ENCODE data around the gene ST8SIA2. TPM values are rescaled to one million over a fixed set of nuclear protein-coding genes. Genes with fewer than 3 reads are reported as not detected.

The ST8SIA2 gene
- total and polyA plus RNA-seq, 10 of the 15 experiments (the other 5 are each of a cell fraction or from before 2014, with no cell fraction given), result not detected

- 0% methylated on average over 4 of the region's 4 CpGs for WGBS (ENCODE audit: insufficient coverage, insufficient replicate concordance, low lambda C conversion rate, missing lambda C conversion rate)
- Histone ChIP-seq H3K4me3 (no peak overlapping the region), H3K27me3 (replicated peaks in 1 of 2; ENCODE audit: control insufficient read depth in 2 of 2, insufficient read depth in 2 of 2, low read length in 1 of 2) (no peaks in the 10 kb centered on the region; a peak in 1 of 4 replicates), H4K20me1 (ENCODE audit: control insufficient read depth, insufficient read depth) (no peaks in the 10 kb centered on the region), H3K4me2 (ENCODE audit: control insufficient read depth, insufficient read depth) (no peak overlapping the region), H3K79me2 (ENCODE audit: control insufficient read depth, insufficient read depth, low read length) (no peaks in the 10 kb centered on the region), H3K4me1 (ENCODE audit: control insufficient read depth, insufficient read depth, low read length) (no peaks in the 10 kb centered on the region), H3K36me3 (ENCODE audit: control insufficient read depth in 2 of 2, insufficient read depth in 2 of 2, low read length in 1 of 2) (no peaks in the 10 kb centered on the region), H3K27ac (ENCODE audit: control insufficient read depth, insufficient read depth) (no peak overlapping the region), H2AFZ (ENCODE audit: control insufficient read depth, low read depth, low read length) (no peak overlapping the region), H3K9me3 (replicated peaks; ENCODE audit: control insufficient read depth, insufficient read depth, low read length) (no peaks in the 10 kb centered on the region), H3K9ac (ENCODE audit: control insufficient read depth, insufficient read depth, low read length) (no peak overlapping the region)
- DNase-seq (ENCODE audit: low read depth, low spot score), result no peak
- FAIRE-seq, result no peak
- CTCF ChIA-PET, result interaction anchor here (0.8 kb wide), 1 partner anchor 42 kb away, joined by 3 read pairs; no protein-coding TSS in a partner anchor
- POLR2A ChIA-PET, result no interaction called here
- BruUV-seq (replicated peaks), result no TSS peak
- TF ChIP-seq RELA (IDR thresholded peaks at IDR 0.05; ENCODE audit: borderline replicate concordance, partially characterized antibody), result no peak
- intact Hi-C loops (cut with micrococcal nuclease; ENCODE audit: unreplicated experiment), result no loop called here
- RAD21 ChIA-PET (ENCODE audit: unreplicated experiment), result no interaction called here
- SMC1A ChIA-PET (ENCODE audit: uncharacterized antibody, unreplicated experiment), result no interaction called here
- in situ Hi-C loops (cut with MboI), result no loop called here
- no peak for ATAC-seq
These were observed 110.2 kb downstream of the ST8SIA2 start for GRCh38 chr15:92503889-92504288.

- no peak overlapping the region for H3K4me3 ChIP-seq
- H3K36me3 ChIP-seq (ENCODE audit: control insufficient read depth in 2 of 2, insufficient read depth in 2 of 2, low read length in 1 of 2), result no peaks in the 10 kb centered on the region
- TF ChIP-seq RELB (IDR thresholded peaks at IDR 0.05; ENCODE audit: low read depth), result no peak
- no peak for TF ChIP-seq RFX5 (IDR thresholded peaks at IDR 0.05; ENCODE audit: low read depth, low read length)
- no peak for TF ChIP-seq ASH2L (IDR thresholded peaks at IDR 0.05; ENCODE audit: borderline replicate concordance, low read depth)
- no peak for TF ChIP-seq NFIC (IDR thresholded peaks at IDR 0.05; ENCODE audit: low read depth, low read length)
- TF ChIP-seq MXI1 (IDR thresholded peaks at IDR 0.05; ENCODE audit: low read depth, low read length), result no peak
- H3K4me1 ChIP-seq (ENCODE audit: control insufficient read depth, insufficient read depth, low read length), result no peaks in the 10 kb centered on the region
- FAIRE-seq (no peak), ATAC-seq (no peak), DNase-seq (ENCODE audit: low read depth, low spot score) (no peak)
- H3K79me2 ChIP-seq (ENCODE audit: control insufficient read depth, insufficient read depth, low read length), result no peaks in the 10 kb centered on the region
- in situ Hi-C loops (cut with MboI), result no loop called here
- 50% methylated on average over 1 of the region's 1 CpG for WGBS (ENCODE audit: insufficient coverage, insufficient replicate concordance, low lambda C conversion rate, missing lambda C conversion rate)
- RAD21 ChIA-PET (ENCODE audit: unreplicated experiment), result no interaction called here
- H3K27ac ChIP-seq (ENCODE audit: control insufficient read depth, insufficient read depth), result no peak overlapping the region
- no TSS peak for BruUV-seq (replicated peaks)
- POLR2A ChIA-PET, result no interaction called here
- H4K20me1 ChIP-seq (ENCODE audit: control insufficient read depth, insufficient read depth), result no peaks in the 10 kb centered on the region
- no peak overlapping the region for H3K4me2 ChIP-seq (ENCODE audit: control insufficient read depth, insufficient read depth)
- H2AFZ ChIP-seq (ENCODE audit: control insufficient read depth, low read depth, low read length), result no peak overlapping the region
- H3K27me3 ChIP-seq (replicated peaks in 1 of 2; ENCODE audit: control insufficient read depth in 2 of 2, insufficient read depth in 2 of 2, low read length in 1 of 2), result no peaks in the 10 kb centered on the region; a peak in 1 of 4 replicates
- no peak overlapping the region for H3K9ac ChIP-seq (ENCODE audit: control insufficient read depth, insufficient read depth, low read length)
- intact Hi-C loops (cut with micrococcal nuclease; ENCODE audit: unreplicated experiment), result no loop called here
- CTCF ChIA-PET, result no interaction called here
- SMC1A ChIA-PET (ENCODE audit: uncharacterized antibody, unreplicated experiment), result no interaction called here
- no peaks in the 10 kb centered on the region for H3K9me3 ChIP-seq (replicated peaks; ENCODE audit: control insufficient read depth, insufficient read depth, low read length)
These were observed 111.9 kb downstream of the ST8SIA2 start for GRCh38 chr15:92505611-92506010.
